GM12874 (cell line): ENCODE measurements around the gene PRPF40A.

Experiments
- CTCF ChIP-seq: IDR thresholded peaks from 2 replicates; pipeline ENCODE4 v1.5.1; 2011; ENCODE audit warnings: low read depth, mild to moderate bottlenecking, control low read depth, low read length, moderate library complexity; ENCODE audit not compliant: insufficient read depth

PRPF40A gene

GRCh38 chr2:152718909-152719645 lies 1.8 kb upstream of the PRPF40A start:
- no peak for TF ChIP-seq CTCF

GRCh38 chr2:152718076-152718908 lies 1.0 kb upstream of the PRPF40A start, which contains the start of gene ARL6IP6:
Gene ARL6IP6 (plus strand): TSS chr2:152718620. CDS start chr2:152718625, 5 bp downstream.
- TF ChIP-seq CTCF, result no peak

DNA sequence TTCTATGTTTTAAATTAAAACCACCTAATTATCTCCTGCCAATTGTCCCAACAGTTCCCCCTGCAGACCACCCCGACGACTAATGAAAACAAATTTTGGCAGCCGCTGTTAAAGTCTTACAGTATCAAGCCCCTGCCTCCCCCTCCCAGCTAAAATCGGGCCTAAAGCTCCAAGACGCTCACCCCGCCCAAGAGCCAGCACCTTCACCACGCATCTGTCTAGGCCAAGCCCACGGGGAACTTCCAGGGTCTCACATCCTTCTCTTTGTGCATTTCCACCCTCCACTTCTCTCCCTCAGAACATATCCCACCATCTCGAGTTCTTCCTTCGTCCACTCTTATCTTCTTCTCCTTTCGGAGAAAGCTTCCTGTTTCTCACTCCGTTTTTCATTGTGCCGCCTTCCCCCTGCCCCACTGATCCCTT lies 445 bp downstream of the PRPF40A start:
- TF ChIP-seq CTCF, result no peak

- TF ChIP-seq CTCF, result peak; percentile 69
These were observed 1.3 kb downstream of the PRPF40A start for GRCh38 chr2:152715854-152716428.

GRCh38 chr2:152715112-152715511 lies 2.1 kb downstream of the PRPF40A start:
- no peak for TF ChIP-seq CTCF

DNA sequence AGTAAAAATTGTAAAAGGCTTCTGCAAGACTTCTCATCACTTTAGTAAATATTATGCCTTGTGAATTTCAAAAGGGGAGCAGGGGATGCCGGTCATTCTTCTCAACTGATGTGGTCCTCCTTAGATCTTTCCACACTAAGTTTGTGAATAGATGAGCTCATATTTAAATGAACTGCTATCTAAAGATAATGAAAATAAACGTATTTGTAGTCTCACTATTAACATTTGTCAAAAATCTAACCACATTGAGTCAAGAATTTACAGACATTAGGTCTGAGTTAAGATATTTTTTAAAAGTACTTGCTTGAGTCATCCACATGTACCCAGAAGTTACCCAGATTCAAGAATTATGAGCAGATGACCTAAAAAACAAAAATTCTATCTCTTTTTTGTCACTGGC lies 6.5 kb downstream of the PRPF40A start:
- TF ChIP-seq CTCF, result no peak

- TF ChIP-seq CTCF, result no peak
These were observed 8.5 kb downstream of the PRPF40A start for GRCh38 chr2:152708742-152709141.
